ENCODE measurements around the gene CCDC33.

CCDC33 gene

GRCh38 chr15:74231475-74231874 lies 4.7 kb upstream of the CCDC33 start:
- Histone ChIP-seq H3K23ac (ENCODE audit: low read length in 2 of 2) (no peak overlapping the region), H3K79me1 (replicated peaks; ENCODE audit: low read length, poor library complexity, severe bottlenecking) (no peaks in the 10 kb centered on the region), H2BK5ac (ENCODE audit: low read depth, low read length, poor library complexity, severe bottlenecking) (no peak overlapping the region), H3K9me3 (ENCODE audit: control insufficient read depth, low read length) (no peaks in the 10 kb centered on the region), H2BK120ac (ENCODE audit: low read depth, low read length) (no peak overlapping the region), H3K4me1 (ENCODE audit: control insufficient read depth, insufficient read depth, low read depth, low read length) (peaks cover 27% of the 10 kb centered on the region), H3K9ac (ENCODE audit: low read length) (no peak overlapping the region), H2BK12ac (ENCODE audit: low read length in 2 of 2) (no peak overlapping the region), H3K27me3 (ENCODE audit: control insufficient read depth in 1 of 2, insufficient read depth in 1 of 2, low read length in 2 of 2) (peaks cover 17 to 41% of the 10 kb centered on the region in 2 experiments), H3K4me2 (ENCODE audit: low read length, poor library complexity, severe bottlenecking) (no peak overlapping the region), H3K18ac (ENCODE audit: low read depth in 1 of 2, low read length in 2 of 2) (no peak overlapping the region), H3K4ac (ENCODE audit: low read depth in 1 of 2, low read length in 2 of 2) (no peak overlapping the region), H3K14ac (ENCODE audit: low read length in 2 of 2) (no peak overlapping the region), H2BK15ac (ENCODE audit: low read depth, poor library complexity, severe bottlenecking) (no peak overlapping the region), H4K91ac (ENCODE audit: low read length) (no peak overlapping the region), H2AFZ (ENCODE audit: low read depth, low read length) (no peak overlapping the region), H2AK5ac (ENCODE audit: low read length, severe bottlenecking) (peak overlapping the region; percentile 21), H4K8ac (ENCODE audit: low read length) (no peak overlapping the region), H3K4me3 (ENCODE audit: insufficient read depth in 1 of 2, low read depth in 1 of 2, low read length in 2 of 2) (no peak overlapping the region), H3K27ac (ENCODE audit: low read length, poor library complexity, severe bottlenecking) (no peak overlapping the region), H3K36me3 (ENCODE audit: control insufficient read depth in 1 of 2, insufficient read depth in 2 of 2, low read depth in 1 of 2, low read length in 2 of 2) (no peaks in the 10 kb centered on the region)
- DNase-seq: no peak
- WGBS: 92% methylated on average over 10 of the region's 10 CpGs

GRCh38 chr15:74233373-74233772 lies 2.8 kb upstream of the CCDC33 start:
- H4K91ac ChIP-seq (ENCODE audit: low read length): no peak overlapping the region
- H3K14ac ChIP-seq (ENCODE audit: low read length in 2 of 2): no peak overlapping the region
- H2AFZ ChIP-seq (ENCODE audit: low read depth, low read length): no peak overlapping the region
- no peak overlapping the region for H4K8ac ChIP-seq (ENCODE audit: low read length)
- no peak overlapping the region for H3K4me2 ChIP-seq (ENCODE audit: low read length, poor library complexity, severe bottlenecking)
- no peak for DNase-seq
- no peak overlapping the region for H3K27ac ChIP-seq (ENCODE audit: low read length, poor library complexity, severe bottlenecking)
- H2BK12ac ChIP-seq (ENCODE audit: low read length in 2 of 2): no peak overlapping the region
- H3K9ac ChIP-seq (ENCODE audit: low read length): no peak overlapping the region
- H3K18ac ChIP-seq (ENCODE audit: low read depth in 1 of 2, low read length in 2 of 2): no peak overlapping the region
- H3K4me3 ChIP-seq (ENCODE audit: insufficient read depth in 1 of 2, low read depth in 1 of 2, low read length in 2 of 2): no peak overlapping the region
- no peak overlapping the region for H2BK120ac ChIP-seq (ENCODE audit: low read depth, low read length)
- peaks cover 25% of the 10 kb centered on the region for H3K4me1 ChIP-seq (ENCODE audit: control insufficient read depth, insufficient read depth, low read depth, low read length)
- H2BK15ac ChIP-seq (ENCODE audit: low read depth, poor library complexity, severe bottlenecking): no peak overlapping the region
- no peak overlapping the region for H3K4ac ChIP-seq (ENCODE audit: low read depth in 1 of 2, low read length in 2 of 2)
- peak overlapping the region; percentile 25 for H2AK5ac ChIP-seq (ENCODE audit: low read length, severe bottlenecking)
- no peaks in the 10 kb centered on the region for H3K79me1 ChIP-seq (replicated peaks; ENCODE audit: low read length, poor library complexity, severe bottlenecking)
- no peaks in the 10 kb centered on the region for H3K36me3 ChIP-seq (ENCODE audit: control insufficient read depth in 1 of 2, insufficient read depth in 2 of 2, low read depth in 1 of 2, low read length in 2 of 2)
- 70% methylated on average over 6 of the region's 6 CpGs for WGBS
- no peaks in the 10 kb centered on the region for H3K9me3 ChIP-seq (ENCODE audit: control insufficient read depth, low read length)
- no peak overlapping the region for H2BK5ac ChIP-seq (ENCODE audit: low read depth, low read length, poor library complexity, severe bottlenecking)
- no peak overlapping the region for H3K23ac ChIP-seq (ENCODE audit: low read length in 2 of 2)
- H3K27me3 ChIP-seq (ENCODE audit: control insufficient read depth in 1 of 2, insufficient read depth in 1 of 2, low read length in 2 of 2): peaks cover 5 to 26% of the 10 kb centered on the region in 2 experiments

DNA sequence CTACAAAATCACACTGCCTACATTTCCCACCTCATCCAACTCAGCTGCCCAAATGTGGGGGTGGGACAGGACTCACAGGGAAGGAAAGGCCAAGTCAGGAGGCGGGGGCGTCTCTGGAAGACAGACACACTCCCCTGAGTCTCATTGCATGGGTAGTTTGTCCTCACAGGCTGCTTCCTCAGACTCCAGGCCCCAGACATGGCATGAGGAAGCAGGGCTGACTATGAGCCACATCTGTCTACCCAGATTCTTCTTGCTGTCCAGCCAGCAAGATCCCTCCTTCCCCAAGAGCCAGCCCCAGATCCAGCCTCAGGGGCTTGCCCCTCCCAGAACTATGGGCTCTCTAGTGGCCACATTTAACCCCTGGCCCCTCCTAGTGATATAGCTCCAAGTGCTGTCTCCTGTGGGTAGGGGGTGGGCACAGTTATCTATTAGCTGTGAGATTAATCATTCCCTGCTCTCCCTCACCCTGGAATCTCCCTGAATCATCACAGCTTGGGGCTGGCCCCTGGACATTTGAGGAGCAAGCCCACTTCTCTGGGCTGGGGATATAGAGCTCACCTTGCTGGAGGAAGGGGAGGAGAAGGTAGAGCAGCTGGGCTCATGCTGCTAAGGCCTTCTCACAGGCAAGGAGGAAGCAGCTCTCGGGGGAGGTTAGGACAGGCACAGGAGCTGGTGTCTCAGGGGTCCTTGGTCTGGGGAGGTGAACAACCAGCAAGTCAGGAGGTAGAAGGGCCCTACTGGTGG lies 2.1 kb upstream of the CCDC33 start:
- Histone ChIP-seq H3K4me2 (ENCODE audit: low read length, poor library complexity, severe bottlenecking) (no peak overlapping the region), H3K4ac (ENCODE audit: low read depth in 1 of 2, low read length in 2 of 2) (no peak overlapping the region), H2BK15ac (ENCODE audit: low read depth, poor library complexity, severe bottlenecking) (no peak overlapping the region), H3K9me3 (ENCODE audit: control insufficient read depth, low read length) (no peaks in the 10 kb centered on the region), H3K18ac (ENCODE audit: low read depth in 1 of 2, low read length in 2 of 2) (no peak overlapping the region), H2AK5ac (ENCODE audit: low read length, severe bottlenecking) (no peak overlapping the region), H2BK5ac (ENCODE audit: low read depth, low read length, poor library complexity, severe bottlenecking) (no peak overlapping the region), H3K9ac (ENCODE audit: low read length) (no peak overlapping the region), H3K79me1 (replicated peaks; ENCODE audit: low read length, poor library complexity, severe bottlenecking) (no peaks in the 10 kb centered on the region), H3K4me3 (ENCODE audit: insufficient read depth in 1 of 2, low read depth in 1 of 2, low read length in 2 of 2) (no peak overlapping the region), H3K14ac (ENCODE audit: low read length in 2 of 2) (no peak overlapping the region), H3K23ac (ENCODE audit: low read length in 2 of 2) (no peak overlapping the region), H4K91ac (ENCODE audit: low read length) (no peak overlapping the region), H2AFZ (ENCODE audit: low read depth, low read length) (no peak overlapping the region), H4K8ac (ENCODE audit: low read length) (no peak overlapping the region), H2BK12ac (ENCODE audit: low read length in 2 of 2) (no peak overlapping the region), H3K36me3 (ENCODE audit: control insufficient read depth in 1 of 2, insufficient read depth in 2 of 2, low read depth in 1 of 2, low read length in 2 of 2) (no peaks in the 10 kb centered on the region), H3K27me3 (ENCODE audit: control insufficient read depth in 1 of 2, insufficient read depth in 1 of 2, low read length in 2 of 2) (peaks cover 5 to 19% of the 10 kb centered on the region in 2 experiments), H2BK120ac (ENCODE audit: low read depth, low read length) (no peak overlapping the region), H3K27ac (ENCODE audit: low read length, poor library complexity, severe bottlenecking) (no peak overlapping the region), H3K4me1 (ENCODE audit: control insufficient read depth, insufficient read depth, low read depth, low read length) (peaks cover 26% of the 10 kb centered on the region)
- 58% methylated on average over 3 of the region's 3 CpGs for WGBS
- DNase-seq: no peak

GRCh38 chr15:74234598-74234875 lies 1.6 kb upstream of the CCDC33 start:
- no peak overlapping the region for H3K4me2 ChIP-seq (ENCODE audit: low read length, poor library complexity, severe bottlenecking)
- no peak overlapping the region for H4K8ac ChIP-seq (ENCODE audit: low read length)
- H3K9ac ChIP-seq (ENCODE audit: low read length): no peak overlapping the region
- H3K9me3 ChIP-seq (ENCODE audit: control insufficient read depth, low read length): no peaks in the 10 kb centered on the region
- H2AFZ ChIP-seq (ENCODE audit: low read depth, low read length): no peak overlapping the region
- H3K27me3 ChIP-seq (ENCODE audit: control insufficient read depth in 1 of 2, insufficient read depth in 1 of 2, low read length in 2 of 2): peaks cover 5 to 19% of the 10 kb centered on the region in 2 experiments
- H2BK15ac ChIP-seq (ENCODE audit: low read depth, poor library complexity, severe bottlenecking): no peak overlapping the region
- no peak overlapping the region for H2AK5ac ChIP-seq (ENCODE audit: low read length, severe bottlenecking)
- H2BK5ac ChIP-seq (ENCODE audit: low read depth, low read length, poor library complexity, severe bottlenecking): no peak overlapping the region
- H3K23ac ChIP-seq (ENCODE audit: low read length in 2 of 2): no peak overlapping the region
- no peak overlapping the region for H3K4me3 ChIP-seq (ENCODE audit: insufficient read depth in 1 of 2, low read depth in 1 of 2, low read length in 2 of 2)
- H2BK120ac ChIP-seq (ENCODE audit: low read depth, low read length): no peak overlapping the region
- WGBS: 89% methylated on average over 9 of the region's 9 CpGs
- H2BK12ac ChIP-seq (ENCODE audit: low read length in 2 of 2): no peak overlapping the region
- H3K4ac ChIP-seq (ENCODE audit: low read depth in 1 of 2, low read length in 2 of 2): no peak overlapping the region
- H4K91ac ChIP-seq (ENCODE audit: low read length): no peak overlapping the region
- H3K27ac ChIP-seq (ENCODE audit: low read length, poor library complexity, severe bottlenecking): no peak overlapping the region
- H3K14ac ChIP-seq (ENCODE audit: low read length in 2 of 2): no peak overlapping the region
- no peaks in the 10 kb centered on the region for H3K36me3 ChIP-seq (ENCODE audit: control insufficient read depth in 1 of 2, insufficient read depth in 2 of 2, low read depth in 1 of 2, low read length in 2 of 2)
- H3K79me1 ChIP-seq (replicated peaks; ENCODE audit: low read length, poor library complexity, severe bottlenecking): no peaks in the 10 kb centered on the region
- no peak for DNase-seq
- H3K18ac ChIP-seq (ENCODE audit: low read depth in 1 of 2, low read length in 2 of 2): no peak overlapping the region
- peaks cover 31% of the 10 kb centered on the region for H3K4me1 ChIP-seq (ENCODE audit: control insufficient read depth, insufficient read depth, low read depth, low read length)
